Esophagus muscularis mucosa (tissue), 4 donors: Measurements from ENCODE around the gene MAP3K20.

ENCODE experiments used
- CTCF ChIP-seq, 3 experiments: fragments of 200-600 bp in 2 of 3; fragments of 450-650 bp in 1 of 3; sonication (generic) in 2 of 3; IDR thresholded peaks; one replicate each; pipeline ENCODE4 v1.5.1; 2017 to 2019; ENCODE audit warnings: antibody characterized with exemption in 3 of 3, mild to moderate bottlenecking in 2 of 3, moderate library complexity in 1 of 3
- EP300 ChIP-seq: sonication (generic); formaldehyde crosslinking; IDR thresholded peaks from one replicate; pipeline ENCODE4 v1.6.1; 2017; ENCODE audit warnings: antibody characterized with exemption
- POLR2A ChIP-seq: fragments of 450-650 bp; IDR thresholded peaks from one replicate; pipeline ENCODE4 v1.6.1; 2017; ENCODE audit warnings: antibody characterized with exemption, moderate library complexity, mild to moderate bottlenecking, low read depth

GRCh38 chr2:173033084-173033483 is 42.6 kb upstream of the MAP3K20 start:
- TF ChIP-seq CTCF (IDR thresholded peaks at IDR 0.05) = no peak
- no peak for TF ChIP-seq POLR2A
- no peak for TF ChIP-seq EP300
